Measurements from ENCODE around the gene PRSS22.

Gene PRSS22

GRCh38 chr16:2827831-2828520, 30.0 kb downstream of the PRSS22 start:
- H3K4me3 ChIP-seq (ENCODE audit: low read depth, low read length), result no peak overlapping the region
- TF ChIP-seq, protein P1, sequence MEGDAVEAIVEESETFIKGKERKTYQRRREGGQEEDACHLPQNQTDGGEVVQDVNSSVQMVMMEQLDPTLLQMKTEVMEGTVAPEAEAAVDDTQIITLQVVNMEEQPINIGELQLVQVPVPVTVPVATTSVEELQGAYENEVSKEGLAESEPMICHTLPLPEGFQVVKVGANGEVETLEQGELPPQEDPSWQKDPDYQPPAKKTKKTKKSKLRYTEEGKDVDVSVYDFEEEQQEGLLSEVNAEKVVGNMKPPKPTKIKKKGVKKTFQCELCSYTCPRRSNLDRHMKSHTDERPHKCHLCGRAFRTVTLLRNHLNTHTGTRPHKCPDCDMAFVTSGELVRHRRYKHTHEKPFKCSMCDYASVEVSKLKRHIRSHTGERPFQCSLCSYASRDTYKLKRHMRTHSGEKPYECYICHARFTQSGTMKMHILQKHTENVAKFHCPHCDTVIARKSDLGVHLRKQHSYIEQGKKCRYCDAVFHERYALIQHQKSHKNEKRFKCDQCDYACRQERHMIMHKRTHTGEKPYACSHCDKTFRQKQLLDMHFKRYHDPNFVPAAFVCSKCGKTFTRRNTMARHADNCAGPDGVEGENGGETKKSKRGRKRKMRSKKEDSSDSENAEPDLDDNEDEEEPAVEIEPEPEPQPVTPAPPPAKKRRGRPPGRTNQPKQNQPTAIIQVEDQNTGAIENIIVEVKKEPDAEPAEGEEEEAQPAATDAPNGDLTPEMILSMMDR (IDR thresholded peaks at IDR 0.05; ENCODE audit: borderline replicate concordance, insufficient read depth, low read depth, low read length), result no peak

DNA sequence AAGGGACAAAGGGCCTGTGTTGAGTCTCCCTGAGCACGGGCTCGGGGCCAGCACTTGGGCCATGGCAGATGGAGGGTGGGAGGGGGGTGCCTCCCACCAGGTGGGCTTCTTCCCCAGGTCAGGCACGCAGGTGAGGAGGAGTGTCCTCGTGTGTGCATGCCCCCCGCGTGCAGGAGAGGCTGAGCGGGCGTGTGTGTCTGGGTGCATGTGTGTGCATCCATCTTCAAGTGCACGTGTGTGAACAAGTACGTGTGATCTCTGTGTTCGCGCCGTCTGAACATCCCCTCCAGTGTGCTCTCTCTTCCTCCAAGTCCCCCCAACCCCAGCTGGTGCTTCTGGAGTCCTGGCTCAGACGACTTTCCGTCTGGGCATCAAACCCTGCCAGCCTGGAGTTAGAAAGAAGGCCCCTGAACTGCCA, 30.6 kb downstream of the PRSS22 start:
- TF ChIP-seq, protein P1 (IDR thresholded peaks at IDR 0.05; ENCODE audit: borderline replicate concordance, insufficient read depth, low read depth, low read length), result no peak
- H3K4me3 ChIP-seq (ENCODE audit: low read depth, low read length), result no peak overlapping the region

DNA sequence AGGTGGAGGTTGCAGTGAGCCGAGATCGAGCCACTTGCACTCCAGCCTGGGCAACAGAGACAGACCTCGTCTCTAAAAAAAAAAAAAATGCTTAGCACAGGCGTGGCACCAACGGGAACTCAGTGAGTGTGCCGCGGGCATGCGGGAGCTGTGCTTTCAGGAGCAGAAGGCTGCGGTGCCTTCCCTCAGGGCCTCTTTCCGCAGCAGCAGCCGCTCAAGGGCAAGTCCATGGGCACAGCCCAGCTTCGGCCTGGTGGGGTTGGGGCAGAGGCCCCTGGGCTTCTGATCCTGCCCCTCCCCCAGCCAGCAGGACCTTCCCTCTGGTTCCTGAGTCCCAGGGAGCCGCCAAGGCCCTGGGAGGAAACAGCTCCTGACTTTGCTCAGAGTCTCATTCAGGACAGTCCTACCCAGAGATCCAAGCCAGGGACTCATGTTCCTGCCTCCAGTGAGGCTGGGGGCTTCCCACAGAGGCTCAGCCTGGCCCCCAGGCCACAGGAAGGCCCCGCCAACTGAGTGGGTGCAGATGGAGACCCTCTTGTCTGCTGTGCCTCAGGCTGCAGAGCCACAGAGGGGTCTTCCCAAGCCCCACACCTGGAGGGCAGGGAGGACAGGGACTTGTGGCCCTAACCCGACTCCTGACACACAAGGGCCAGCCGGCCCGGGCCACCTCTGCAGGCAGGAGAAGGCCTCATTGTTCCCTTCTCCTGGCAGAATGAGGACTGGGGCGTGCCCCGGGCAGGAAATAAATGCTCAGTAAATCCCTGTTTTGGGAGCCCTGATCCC, 31.2 kb downstream of the PRSS22 start:
- no peak overlapping the region for H3K4me3 ChIP-seq (ENCODE audit: low read depth, low read length)
- TF ChIP-seq, protein P1 (IDR thresholded peaks at IDR 0.05; ENCODE audit: borderline replicate concordance, insufficient read depth, low read depth, low read length), result no peak

GRCh38 chr16:2825906-2826305, 32.1 kb downstream of the PRSS22 start:
- TF ChIP-seq, protein P1 (IDR thresholded peaks at IDR 0.05; ENCODE audit: borderline replicate concordance, insufficient read depth, low read depth, low read length), result no peak
- H3K4me3 ChIP-seq (ENCODE audit: low read depth, low read length), result no peak overlapping the region

GRCh38 chr16:2825049-2825742, 32.8 kb downstream of the PRSS22 start:
- TF ChIP-seq, protein P1 (IDR thresholded peaks at IDR 0.05; ENCODE audit: borderline replicate concordance, insufficient read depth, low read depth, low read length), result no peak

GRCh38 chr16:2824626-2825025, 33.3 kb downstream of the PRSS22 start:
- H3K4me3 ChIP-seq (ENCODE audit: low read depth, low read length), result no peak overlapping the region
- TF ChIP-seq, protein P1 (IDR thresholded peaks at IDR 0.05; ENCODE audit: borderline replicate concordance, insufficient read depth, low read depth, low read length), result no peak

More at GRCh38 chr16:2825049-2825742, 32.8 kb downstream of the PRSS22 start:
- H3K4me3 ChIP-seq (ENCODE audit: low read depth, low read length), result no peak overlapping the region

Data from GM12875 (cell line).